Right renal pelvis (tissue), 4 donors: ENCODE results near the gene IFNA2. TPM values are rescaled to one million over a fixed set of nuclear protein-coding genes. Genes with fewer than 3 reads are reported as not detected.
"Not testable (repeated sequence)": the region's sequence is repeated elsewhere in the genome, so short reads cannot be mapped to it uniquely, and the experiment has no call there.

Experiments used
- DNase-seq, 4 donors: peaks; one replicate each; pipeline ENCODE4 v3.0.0-alpha.2; 2013; ENCODE audit warnings: low read depth in 4 of 4, low spot score in 3 of 4, missing footprints in 1 of 4
- polyA plus RNA-seq, 4 donors: library from polyadenylated mRNA; unstranded; fragments of 120-200 nt; gene quantifications; one replicate each; pipeline ENCODE4 v1.2.1, GENCODE V29; 2013; ENCODE audit not compliant: insufficient read length in 4 of 4

The IFNA2 gene
- polyA plus RNA-seq, 4 donors: not detected

- DNase-seq: no peak
These were observed 1.6 kb downstream of the IFNA2 start for GRCh38 chr9:21383627-21384026.

GRCh38 chr9:21381448-21382339 lies 3.5 kb downstream of the IFNA2 start:
- DNase-seq: no peak

- not testable (repeated sequence) for DNase-seq
These were observed 13.7 kb downstream of the IFNA2 start for GRCh38 chr9:21371467-21371866.

- DNase-seq: no peak
These were observed 17.2 kb downstream of the IFNA2 start, which contains the start of gene IFNA13 for GRCh38 chr9:21367957-21368356. TSS of gene IFNA13 (minus strand) at chr9:21368057. CDS start at chr9:21368010, 47 bp downstream.

GRCh38 chr9:21367169-21367568 lies 18.0 kb downstream of the IFNA2 start:
- DNase-seq: not testable (repeated sequence)

- no peak for DNase-seq
These were observed 22.9 kb downstream of the IFNA2 start for GRCh38 chr9:21362287-21362686.

- DNase-seq: no peak
These were observed 27.4 kb downstream of the IFNA2 start for GRCh38 chr9:21357479-21358460.

GRCh38 chr9:21350787-21351186 lies 34.4 kb downstream of the IFNA2 start, which contains the start of gene IFNA6:
TSS of gene IFNA6 (minus strand) at chr9:21350887. CDS start at chr9:21350887, 0 bp downstream.
- DNase-seq: no peak

GRCh38 chr9:21348430-21348970 lies 36.7 kb downstream of the IFNA2 start:
- no peak for DNase-seq

GRCh38 chr9:21340735-21341134 lies 44.5 kb downstream of the IFNA2 start:
- DNase-seq: no peak

- no peak for DNase-seq
These were observed 48.7 kb downstream of the IFNA2 start for GRCh38 chr9:21336457-21336856.

- DNase-seq: peak; percentile 83 to 93 (median 86)
These were observed 50.2 kb downstream of the IFNA2 start, which contains the start of gene KLHL9 for GRCh38 chr9:21334701-21335632. TSS of gene KLHL9 (minus strand) at chr9:21335404. CDS start at chr9:21334859, 545 bp downstream.

Other genes starting within 250 kb of the IFNA2 start
- not detected for gene IFNW1, start 243.6 kb downstream of the IFNA2 start, polyA plus RNA-seq
- not detected for gene IFNA21, start 218.7 kb downstream of the IFNA2 start, polyA plus RNA-seq
- under 1 TPM in 1 of 4 donors, not detected in 3; 0.21 TPM for gene IFNA4, start 197.8 kb downstream of the IFNA2 start, polyA plus RNA-seq
- gene IFNA7, start 183.2 kb downstream of the IFNA2 start, polyA plus RNA-seq: not detected
- gene IFNA10, start 178.3 kb downstream of the IFNA2 start, polyA plus RNA-seq: not detected
- not detected for gene IFNA16, start 168.1 kb downstream of the IFNA2 start, polyA plus RNA-seq
- not detected for gene IFNA17, start 157.2 kb downstream of the IFNA2 start, polyA plus RNA-seq
- not detected for gene IFNA14, start 145.4 kb downstream of the IFNA2 start, polyA plus RNA-seq
- gene IFNA5, start 80.1 kb downstream of the IFNA2 start, polyA plus RNA-seq: not detected
- 10 to 100 TPM; 46.5 to 59.0 (median 57.0) TPM for gene KLHL9, start 50.0 kb downstream of the IFNA2 start, polyA plus RNA-seq
- not detected for gene IFNA6, start 34.5 kb downstream of the IFNA2 start, polyA plus RNA-seq
- gene IFNA13, start 17.3 kb downstream of the IFNA2 start, polyA plus RNA-seq: not detected
- gene IFNA8, start 23.7 kb upstream of the IFNA2 start, polyA plus RNA-seq: not detected
- not detected for gene IFNA1, start 55.0 kb upstream of the IFNA2 start, polyA plus RNA-seq
- gene IFNE, start 96.9 kb upstream of the IFNA2 start, polyA plus RNA-seq: under 1 TPM in 2 of 4 donors, not detected in 2; 0.10 to 0.31 TPM